Adrenal gland (tissue), 12 donors: Measurements from ENCODE around the gene UBN2. TPM values are rescaled to one million over a fixed set of nuclear protein-coding genes. Genes with fewer than 3 reads are reported as not detected.

Experiments used
- DNase-seq, 7 donors: peaks; one replicate each; pipeline ENCODE4 v3.0.0-alpha.2; 2019 to 2020
- H3K27ac ChIP-seq, 5 donors: fragments of 200-600 bp; sonication (generic) in 4 of 5; 1 replicate in 3 of 5; 2 replicates in 2 of 5; pipeline versions ENCODE4 v1.5.1 to v1.8.0; 2016 to 2020; ENCODE audit warnings: mild to moderate bottlenecking in 1 of 5
- H3K27me3 ChIP-seq: fragments of 200-600 bp; 2 replicates; pipeline ENCODE4 v1.8.0; 2021
- H3K36me3 ChIP-seq, 2 donors: fragments of 200-600 bp; replicated peaks in 1 of 2; 1 replicate in 1 of 2; 2 replicates in 1 of 2; pipeline versions ENCODE4 v1.5.1 to v1.8.0; 2018 to 2022
- H3K4me1 ChIP-seq, 2 donors: fragments of 200-600 bp; replicated peaks in 1 of 2; 1 replicate in 1 of 2; 2 replicates in 1 of 2; pipeline versions ENCODE4 v1.5.1 to v1.8.0; 2018 to 2021
- H3K4me3 ChIP-seq, 4 donors: fragments of 200-600 bp; sonication (generic) in 3 of 4; one replicate each; pipeline ENCODE4 v1.5.1; 2016 to 2018
- H3K9me3 ChIP-seq, 3 donors: fragments of 200-600 bp; sonication (generic) in 1 of 3; replicated peaks in 1 of 3; 1 replicate in 2 of 3; 2 replicates in 1 of 3; pipeline versions ENCODE4 v1.5.1 to v1.8.0; 2016 to 2021
- POLR2A ChIP-seq, 2 donors: fragments of 450-650 bp; IDR thresholded peaks; one replicate each; pipeline ENCODE4 v1.6.1; 2017; ENCODE audit warnings: antibody characterized with exemption in 2 of 2, mild to moderate bottlenecking in 2 of 2, moderate library complexity in 1 of 2
- WGBS, 4 donors: extraction: QIAGEN DNeasy Blood & Tissue Kit in 2 of 4; methylation state at CpG; one replicate each; pipeline versions ENCODE4 v1.1.5 to v1.1.7; 2013 to 2017; 5-methylcytosine and 5-hydroxymethylcytosine counted together
- intact Hi-C, 2 donors: fragments of 100-400 bp; cut with DNase I; formaldehyde crosslinking; loops; one replicate each; pipeline versions ENCODE4 v1.14.1 to v1.15.0; 2022 to 2023
- polyA plus RNA-seq, 3 donors: library from polyadenylated mRNA; stranded (reverse); fragments of 200-250 nt in 2 of 3; fragments of 350-450 nt in 1 of 3; fragmentation: Illumina TruSeq in 1 of 3; extraction: RNeasy Lipid Tissue Mini Kit (QIAGEN cat#74804) in 1 of 3; gene quantifications; one replicate each; pipeline ENCODE4 v1.2.3, GENCODE V29; 2013 to 2014
- small RNA-seq, 2 donors: library from RNA; depleted of rRNA; stranded (forward); fragments of <200 nt; gene quantifications; one replicate each; pipeline ENCODE3, GENCODE V24; 2016
- total RNA-seq, 9 donors: library from RNA; depleted of rRNA in 4 of 9; stranded (reverse); fragments of >200 nt in 4 of 9; fragments of 120-200 nt in 1 of 9; fragmentation: NEBNext Ultra II Directional in 1 of 9; extraction: Animal tissue kit (Norgen Biotek cat#: 25700) in 1 of 9; gene quantifications; one replicate each; pipeline versions ENCODE4 v1.1.0 to v1.2.4, GENCODE V29; 2013 to 2023
- TF ChIP-seq, protein P1 (sequence below), 6 experiments: fragments of 450-650 bp in 4 of 6; fragments of 200-600 bp in 2 of 6; sonication (generic) in 1 of 6; IDR thresholded peaks; 1 replicate in 5 of 6; 2 replicates in 1 of 6; pipeline versions ENCODE4 v1.5.1 to v1.8.0; 2016 to 2021; ENCODE audit warnings: antibody characterized with exemption in 6 of 6, mild to moderate bottlenecking in 2 of 6, moderate library complexity in 1 of 6
- donor health status: healthy with polysubstance abuse.
- donor health status: Bipolar disorder and iron deficiency.
- donor health status: DM: yes; HTN: yes; CAD: no.
- donor health status: DM: no; HTN: no; CAD: no.
- donor health status: DM: no; HTN: no; CAD: no.
- donor health status: DM: yes; HTN: yes; CAD: no.

Gene UBN2
- total and polyA plus RNA-seq, 12 donors = 4.5 to 27.5 (median 16.1) TPM

DNA sequence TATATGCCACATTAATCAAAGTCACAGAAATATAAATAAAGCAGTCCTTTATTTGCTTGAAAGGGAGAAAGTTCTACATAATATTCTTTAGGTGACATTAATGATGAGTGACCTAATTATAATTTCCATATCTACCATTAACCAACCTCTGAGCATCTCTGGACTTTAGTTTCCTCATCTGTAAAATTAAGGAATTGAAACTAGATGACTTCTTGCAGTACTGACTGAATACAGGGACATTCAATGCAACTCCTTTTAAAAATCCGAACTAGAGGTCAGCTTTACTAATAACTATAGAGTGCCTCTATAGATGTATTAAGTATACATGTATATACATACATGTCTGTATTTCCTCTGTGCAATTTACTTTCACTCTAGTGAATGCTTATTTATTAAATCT lies 114.0 kb downstream of the UBN2 start:
- 80 to 90% (median 87%) methylated on average over 1 of the region's 1 CpG for WGBS, 4 donors
- no peak for DNase-seq
- H3K27me3 ChIP-seq = no peaks in the 10 kb centered on the region
- no peak overlapping the region for H3K4me3 ChIP-seq
- no peaks in the 10 kb centered on the region for H3K9me3 ChIP-seq
- peaks cover 0 to 32% of the 10 kb centered on the region in 2 donors for H3K36me3 ChIP-seq
- no peak overlapping the region for H3K27ac ChIP-seq
- intact Hi-C loops = no loop called here
- TF ChIP-seq, protein P1, sequence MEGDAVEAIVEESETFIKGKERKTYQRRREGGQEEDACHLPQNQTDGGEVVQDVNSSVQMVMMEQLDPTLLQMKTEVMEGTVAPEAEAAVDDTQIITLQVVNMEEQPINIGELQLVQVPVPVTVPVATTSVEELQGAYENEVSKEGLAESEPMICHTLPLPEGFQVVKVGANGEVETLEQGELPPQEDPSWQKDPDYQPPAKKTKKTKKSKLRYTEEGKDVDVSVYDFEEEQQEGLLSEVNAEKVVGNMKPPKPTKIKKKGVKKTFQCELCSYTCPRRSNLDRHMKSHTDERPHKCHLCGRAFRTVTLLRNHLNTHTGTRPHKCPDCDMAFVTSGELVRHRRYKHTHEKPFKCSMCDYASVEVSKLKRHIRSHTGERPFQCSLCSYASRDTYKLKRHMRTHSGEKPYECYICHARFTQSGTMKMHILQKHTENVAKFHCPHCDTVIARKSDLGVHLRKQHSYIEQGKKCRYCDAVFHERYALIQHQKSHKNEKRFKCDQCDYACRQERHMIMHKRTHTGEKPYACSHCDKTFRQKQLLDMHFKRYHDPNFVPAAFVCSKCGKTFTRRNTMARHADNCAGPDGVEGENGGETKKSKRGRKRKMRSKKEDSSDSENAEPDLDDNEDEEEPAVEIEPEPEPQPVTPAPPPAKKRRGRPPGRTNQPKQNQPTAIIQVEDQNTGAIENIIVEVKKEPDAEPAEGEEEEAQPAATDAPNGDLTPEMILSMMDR (IDR thresholded peaks at IDR 0.05) = no peak
- TF ChIP-seq POLR2A (IDR thresholded peaks at IDR 0.05) = no peak
- peaks cover 4 to 11% of the 10 kb centered on the region in 2 donors for H3K4me1 ChIP-seq

DNA sequence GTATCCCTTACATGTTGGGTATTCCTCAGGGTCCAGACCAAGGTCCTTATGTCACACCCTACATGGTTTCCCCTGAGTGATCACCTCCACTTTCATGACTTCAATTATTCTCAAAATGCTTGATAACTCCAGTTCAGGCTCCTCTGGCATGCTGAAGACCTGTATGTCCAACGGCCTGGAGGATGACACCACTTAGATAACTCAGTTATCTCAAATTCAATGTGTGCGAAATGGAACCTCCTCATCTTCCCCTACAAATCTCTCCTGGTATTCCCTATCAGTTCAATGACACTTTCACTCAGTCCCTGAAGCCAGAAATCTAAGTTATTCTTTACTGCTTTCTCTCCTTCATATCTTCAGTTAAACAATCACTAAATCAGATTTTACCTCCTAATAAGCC lies 120.0 kb downstream of the UBN2 start:
- no peak for TF ChIP-seq POLR2A (IDR thresholded peaks at IDR 0.05)
- TF ChIP-seq, protein P1 (IDR thresholded peaks at IDR 0.05) = no peak
- H3K27me3 ChIP-seq = no peaks in the 10 kb centered on the region
- peaks cover 0 to 30% of the 10 kb centered on the region in 2 donors for H3K36me3 ChIP-seq
- intact Hi-C loops = no loop called here
- DNase-seq = no peak
- H3K9me3 ChIP-seq = no peaks in the 10 kb centered on the region
- 90 to 95% (median 93%) methylated on average over 2 of the region's 2 CpGs for WGBS, 4 donors
- H3K27ac ChIP-seq = no peak overlapping the region
- no peaks in the 10 kb centered on the region for H3K4me1 ChIP-seq
- no peak overlapping the region for H3K4me3 ChIP-seq

DNA sequence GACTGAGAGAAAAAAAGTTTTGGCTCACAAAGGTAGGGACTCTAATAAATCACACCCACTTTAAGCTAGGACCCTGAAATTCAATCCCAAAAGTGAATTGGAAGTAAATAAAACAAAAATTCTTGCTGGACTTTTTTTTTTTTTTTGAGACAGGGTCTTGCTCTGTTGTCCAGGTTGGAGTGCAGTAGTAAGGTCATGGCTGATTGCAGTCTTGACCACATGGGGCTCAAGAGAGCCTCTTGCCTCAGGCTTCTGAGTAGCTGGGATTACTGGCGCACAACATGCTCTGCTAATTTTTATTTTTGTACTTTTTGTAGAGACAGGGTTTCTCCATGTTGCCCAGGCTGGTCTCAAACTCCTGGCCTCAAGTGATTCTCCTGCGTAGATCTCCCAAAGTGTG lies 123.7 kb downstream of the UBN2 start:
- TF ChIP-seq POLR2A (IDR thresholded peaks at IDR 0.05) = no peak
- TF ChIP-seq, protein P1 (IDR thresholded peaks at IDR 0.05) = no peak
- H3K27me3 ChIP-seq = no peaks in the 10 kb centered on the region
- peaks cover 0 to 8% of the 10 kb centered on the region in 2 donors for H3K4me1 ChIP-seq
- DNase-seq = no peak
- no peak overlapping the region for H3K4me3 ChIP-seq
- no peaks in the 10 kb centered on the region for H3K9me3 ChIP-seq
- intact Hi-C loops = no loop called here
- no peak overlapping the region for H3K27ac ChIP-seq
- 93 to 100% (median 94%) methylated on average over 2 of the region's 2 CpGs for WGBS, 4 donors
- H3K36me3 ChIP-seq = peaks cover 0 to 6% of the 10 kb centered on the region in 2 donors

GRCh38 chr7:139355320-139355719 lies 124.3 kb downstream of the UBN2 start:
- Histone ChIP-seq H3K27me3 (no peaks in the 10 kb centered on the region), H3K36me3 (peaks cover 0 to 6% of the 10 kb centered on the region in 2 donors), H3K4me1 (peaks cover 0 to 8% of the 10 kb centered on the region in 2 donors), H3K9me3 (no peaks in the 10 kb centered on the region), H3K4me3 (no peak overlapping the region), H3K27ac (no peak overlapping the region)
- intact Hi-C loops = no loop called here
- 93 to 100% (median 98%) methylated on average over 1 of the region's 1 CpG for WGBS, 4 donors
- DNase-seq = no peak
- no peak for TF ChIP-seq POLR2A (IDR thresholded peaks at IDR 0.05)
- TF ChIP-seq, protein P1 (IDR thresholded peaks at IDR 0.05) = no peak

Small RNAs within 50 kb of the gene (small RNA-seq; reads per million reads assigned to genes)
- gene AC009220.1 (0 reads per million in 2 donors), gene RNU6-206P (0 reads per million in 2 donors)

Other genes starting within 250 kb of the UBN2 start
- gene KIAA1549, start 249.8 kb upstream of the UBN2 start, total RNA-seq = 1 to 10 TPM; 1.8 to 7.6 (median 3.7) TPM
- gene KIAA1549, start 249.8 kb upstream of the UBN2 start, polyA plus RNA-seq = 1 to 10 TPM; 1.3 to 4.0 (median 1.7) TPM
- 10 to 100 TPM in 8 of 9 donors, 1 to 10 TPM in 1; 7.4 to 27.2 (median 14.5) TPM for gene ZC3HAV1L, start 195.2 kb upstream of the UBN2 start, total RNA-seq
- 1 to 10 TPM in 2 of 3 donors, under 1 TPM in 1; 0.30 to 3.4 (median 1.3) TPM for gene ZC3HAV1L, start 195.2 kb upstream of the UBN2 start, polyA plus RNA-seq
- gene ZC3HAV1, start 121.5 kb upstream of the UBN2 start, total RNA-seq = 10 to 100 TPM; 28.8 to 50.8 (median 39.1) TPM
- gene ZC3HAV1, start 121.5 kb upstream of the UBN2 start, polyA plus RNA-seq = 10 to 100 TPM in 1 of 3 donors, 1 to 10 TPM in 2; 7.7 to 33.6 (median 9.9) TPM
- gene FMC1, start 110.1 kb downstream of the UBN2 start, total RNA-seq = 10 to 100 TPM in 8 of 9 donors, 1 to 10 TPM in 1; 10.0 to 29.5 (median 21.3) TPM
- gene FMC1, start 110.1 kb downstream of the UBN2 start, polyA plus RNA-seq = 10 to 100 TPM; 14.9 to 98.6 (median 50.0) TPM
- 10 to 100 TPM; 31.5 to 100.0 (median 50.6) TPM for gene LUC7L2, start 128.7 kb downstream of the UBN2 start, total RNA-seq
- gene LUC7L2, start 128.7 kb downstream of the UBN2 start, polyA plus RNA-seq = 10 to 100 TPM; 51.2 to 87.6 (median 55.3) TPM